C4-2B (cell line): ENCODE measurements around the gene FAM177B.
A peak's percentile ranks its signal among the peaks of the same experiment; 100 is the strongest.

Experiments used
- H3K27ac ChIP-seq: fragments of 450-650 bp; 2 replicates; pipeline ENCODE4 v1.5.1; 2017
- ZFX ChIP-seq: fragments of 450-650 bp; IDR thresholded peaks from 2 replicates; pipeline ENCODE4 v1.6.1; 2017
- TF ChIP-seq, protein P1 (sequence below): fragments of 450-650 bp; conservative IDR thresholded peaks from 2 replicates; pipeline ENCODE4 v1.5.1; 2017; ENCODE audit warnings: mild to moderate bottlenecking

The FAM177B gene

DNA sequence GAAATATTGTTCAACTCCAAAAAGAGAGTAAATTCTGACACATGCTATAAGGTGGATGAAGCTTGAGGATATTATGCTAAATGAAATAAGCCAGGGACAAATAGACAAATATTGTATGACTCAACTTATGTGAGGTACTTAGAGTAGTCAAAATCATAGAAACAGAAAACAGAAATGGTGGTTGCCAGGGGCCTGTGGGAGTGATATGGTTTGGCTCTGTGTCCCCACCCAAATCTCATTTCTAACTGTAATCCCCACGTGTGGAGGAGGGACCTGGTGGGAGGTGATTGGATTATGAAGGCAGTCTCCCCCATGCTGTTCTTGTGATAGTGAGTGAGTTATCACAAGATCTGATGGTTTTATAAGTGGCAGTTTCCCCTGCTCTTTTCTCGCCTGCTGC, 53.1 kb downstream of the FAM177B start:
- TF ChIP-seq ZFX = no peak
- TF ChIP-seq, protein P1, sequence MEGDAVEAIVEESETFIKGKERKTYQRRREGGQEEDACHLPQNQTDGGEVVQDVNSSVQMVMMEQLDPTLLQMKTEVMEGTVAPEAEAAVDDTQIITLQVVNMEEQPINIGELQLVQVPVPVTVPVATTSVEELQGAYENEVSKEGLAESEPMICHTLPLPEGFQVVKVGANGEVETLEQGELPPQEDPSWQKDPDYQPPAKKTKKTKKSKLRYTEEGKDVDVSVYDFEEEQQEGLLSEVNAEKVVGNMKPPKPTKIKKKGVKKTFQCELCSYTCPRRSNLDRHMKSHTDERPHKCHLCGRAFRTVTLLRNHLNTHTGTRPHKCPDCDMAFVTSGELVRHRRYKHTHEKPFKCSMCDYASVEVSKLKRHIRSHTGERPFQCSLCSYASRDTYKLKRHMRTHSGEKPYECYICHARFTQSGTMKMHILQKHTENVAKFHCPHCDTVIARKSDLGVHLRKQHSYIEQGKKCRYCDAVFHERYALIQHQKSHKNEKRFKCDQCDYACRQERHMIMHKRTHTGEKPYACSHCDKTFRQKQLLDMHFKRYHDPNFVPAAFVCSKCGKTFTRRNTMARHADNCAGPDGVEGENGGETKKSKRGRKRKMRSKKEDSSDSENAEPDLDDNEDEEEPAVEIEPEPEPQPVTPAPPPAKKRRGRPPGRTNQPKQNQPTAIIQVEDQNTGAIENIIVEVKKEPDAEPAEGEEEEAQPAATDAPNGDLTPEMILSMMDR = no peak
- H3K27ac ChIP-seq = no peak overlapping the region

DNA sequence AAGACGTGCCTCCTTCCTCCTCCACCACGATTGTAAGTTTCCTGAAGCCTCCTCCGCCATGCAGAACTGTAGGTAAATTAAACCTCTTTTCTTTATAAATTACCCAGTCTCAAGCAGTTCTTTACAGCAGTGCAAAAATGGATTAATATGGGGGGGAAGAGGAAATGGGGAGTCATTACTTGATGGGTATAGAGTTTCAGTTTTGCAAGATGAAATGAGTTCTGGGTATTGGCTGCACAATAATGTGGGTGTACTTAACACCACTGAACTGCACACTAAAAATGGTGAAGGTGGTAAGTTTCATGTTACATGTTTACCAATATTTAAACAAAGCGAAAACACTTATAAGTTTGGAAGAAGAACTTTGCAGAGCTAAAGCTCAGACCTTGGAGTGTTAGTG, 53.5 kb downstream of the FAM177B start:
- no peak overlapping the region; the same call in 1 of the 2 replicates for H3K27ac ChIP-seq
- TF ChIP-seq ZFX = no peak
- TF ChIP-seq, protein P1 = no peak

DNA sequence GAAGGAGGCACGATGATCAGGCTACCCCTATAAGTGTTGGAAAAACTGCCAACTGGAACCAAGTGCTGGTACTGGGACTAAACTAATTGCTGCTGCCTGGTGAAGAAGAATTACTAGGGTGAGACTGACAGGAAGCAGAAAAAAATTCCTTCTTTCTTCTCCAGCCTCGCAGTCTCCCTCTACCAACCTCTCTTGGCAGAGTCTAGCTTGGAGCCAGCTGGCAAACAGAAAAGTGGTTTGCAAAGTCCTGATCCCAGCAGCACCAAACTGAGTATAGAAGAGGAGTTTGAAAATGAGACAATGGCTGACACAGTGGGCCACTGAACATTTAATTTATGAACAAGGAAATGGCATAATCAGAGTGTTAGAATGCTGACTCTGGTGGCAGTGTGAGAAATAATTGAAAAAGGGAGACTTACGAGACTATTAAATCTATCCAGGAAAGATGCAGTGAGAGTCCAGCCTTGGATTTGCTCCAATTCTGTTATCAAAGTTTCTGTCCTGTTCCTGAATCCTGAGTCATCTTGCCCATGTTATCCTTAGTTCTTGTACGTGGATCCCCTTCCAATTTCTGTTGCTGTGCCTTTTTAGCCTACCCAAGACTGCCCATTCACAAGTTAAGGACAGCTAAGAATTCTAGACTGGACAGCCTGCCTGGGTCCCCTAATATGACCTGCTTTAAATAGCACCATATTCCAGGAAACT, 54.2 kb downstream of the FAM177B start:
- no peak overlapping the region; the same call in 1 of the 2 replicates for H3K27ac ChIP-seq
- no peak for TF ChIP-seq ZFX

DNA sequence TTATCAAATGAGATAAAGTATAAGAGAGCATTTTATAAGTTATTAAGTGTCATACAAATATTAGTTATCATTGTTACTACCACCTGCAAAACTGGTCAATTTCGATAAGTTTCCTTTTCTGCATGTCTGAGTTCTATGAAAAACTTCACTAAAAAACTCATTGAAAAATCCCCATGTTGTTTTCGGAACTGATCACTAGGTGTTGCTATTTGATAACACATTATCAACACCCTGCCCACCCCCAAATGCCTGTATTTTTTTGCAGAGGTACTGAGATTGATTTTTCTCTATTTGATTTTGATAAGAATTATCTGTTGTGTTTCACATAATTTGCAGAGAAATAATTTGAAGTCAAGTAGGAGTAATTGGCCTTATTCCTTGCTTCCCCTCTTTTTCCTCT, 55.7 kb downstream of the FAM177B start:
- TF ChIP-seq ZFX = no peak
- TF ChIP-seq, protein P1 = peak; percentile 73
- H3K27ac ChIP-seq = no peak overlapping the region

DNA sequence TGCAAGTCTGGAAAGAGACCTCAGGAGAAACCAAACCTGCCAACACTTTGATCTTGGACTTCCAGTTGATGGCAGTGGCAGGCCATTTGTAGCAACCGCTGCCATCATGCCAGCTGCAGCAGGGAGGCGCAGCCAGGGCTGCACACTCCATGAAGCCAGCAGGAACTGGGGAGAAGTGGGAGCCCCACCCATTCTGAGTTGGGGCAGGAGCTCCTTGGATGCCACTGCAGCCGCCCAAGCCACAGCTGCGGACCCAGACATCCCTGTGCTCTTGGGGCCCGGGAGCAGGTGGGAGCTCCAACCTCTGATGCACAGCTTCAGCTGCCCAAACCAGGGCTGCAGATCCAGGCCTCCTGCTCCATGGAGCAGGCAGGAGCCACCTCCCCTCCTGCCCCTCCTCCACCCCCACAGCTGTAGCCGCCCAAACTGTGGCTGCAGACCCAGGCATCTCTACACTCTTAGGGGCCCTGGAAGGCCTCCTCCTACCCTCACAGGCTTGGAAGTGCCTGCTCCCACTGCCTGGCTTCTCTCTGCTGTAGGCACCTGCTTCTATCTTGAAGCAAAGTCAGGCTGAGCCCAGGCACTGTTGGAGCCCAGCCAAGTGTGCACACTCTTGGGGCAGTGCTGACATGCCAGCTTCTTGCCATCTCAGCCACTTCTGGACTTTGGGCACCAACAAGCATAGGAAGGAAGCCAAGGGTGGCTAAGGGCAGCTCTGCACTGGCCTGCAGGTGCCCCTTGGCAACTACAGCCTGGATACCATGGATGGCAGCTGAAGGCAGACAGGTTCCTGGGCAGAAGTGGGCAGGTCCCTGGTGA, 57.9 kb downstream of the FAM177B start:
- H3K27ac ChIP-seq = no peak overlapping the region
- TF ChIP-seq, protein P1 = no peak

DNA sequence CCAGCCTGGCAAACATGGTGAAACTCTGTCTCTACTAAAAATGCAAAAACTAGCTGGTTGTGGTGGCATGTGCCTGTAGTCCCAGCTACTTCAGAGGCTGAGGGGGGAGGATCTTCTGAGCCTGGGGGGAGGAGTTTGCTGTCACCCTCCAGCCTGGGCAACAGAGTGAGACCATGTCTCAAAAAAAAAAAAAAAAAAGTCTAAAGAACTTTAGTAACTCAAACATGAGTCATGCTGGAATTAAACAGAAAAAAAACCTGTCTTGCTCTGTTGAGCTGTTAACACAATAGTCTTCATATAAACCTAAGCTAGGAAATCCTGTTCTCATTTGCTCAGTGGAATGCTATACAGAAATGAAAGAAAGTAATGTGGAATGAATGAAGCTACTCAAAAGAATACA, 61.1 kb downstream of the FAM177B start:
- no peak overlapping the region for H3K27ac ChIP-seq
- TF ChIP-seq ZFX = no peak
- TF ChIP-seq, protein P1 = no peak

DNA sequence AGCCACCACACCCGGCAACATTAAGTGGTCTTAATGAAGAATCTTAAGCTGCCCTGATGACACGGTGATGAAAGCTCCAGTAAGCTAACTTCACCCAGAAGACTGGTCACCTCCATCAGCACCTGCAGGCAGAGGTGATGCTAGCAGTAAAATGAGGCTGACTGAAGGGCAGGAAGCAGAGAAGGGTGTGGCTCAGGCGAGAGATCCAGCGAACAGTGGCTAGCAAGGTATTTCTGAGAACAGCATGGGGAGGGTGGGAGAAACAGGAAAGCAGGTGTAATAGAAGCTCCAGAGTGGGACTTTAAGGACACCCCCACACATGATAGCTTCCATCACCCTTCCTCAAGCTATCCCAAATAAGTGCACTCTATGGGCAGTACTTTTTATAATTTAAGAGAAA, 62.0 kb downstream of the FAM177B start:
- H3K27ac ChIP-seq = no peak overlapping the region
- no peak for TF ChIP-seq ZFX
- TF ChIP-seq, protein P1 = no peak
